HUES64 (cell line): ENCODE measurements around the gene RAB29.

ENCODE experiments used
- H3K27ac ChIP-seq: 2 replicates; pipeline ENCODE4 v1.7.0; 2013; ENCODE audit warnings: low read depth, low read length, inconsistent platforms
- H3K27me3 ChIP-seq: 2 replicates; pipeline ENCODE4 v1.6.1; 2013; ENCODE audit warnings: mild to moderate bottlenecking, low read length; ENCODE audit not compliant: insufficient read depth
- H3K36me3 ChIP-seq: 2 replicates; pipeline ENCODE4 v1.6.1; 2013; ENCODE audit warnings: mild to moderate bottlenecking, low read length; ENCODE audit not compliant: insufficient read depth
- H3K4me1 ChIP-seq: 2 replicates; pipeline ENCODE4 v1.6.1; 2013; ENCODE audit warnings: mild to moderate bottlenecking, low read length, moderate library complexity; ENCODE audit not compliant: insufficient read depth
- H3K4me3 ChIP-seq: 2 replicates; pipeline ENCODE4 v1.5.1; 2013; ENCODE audit warnings: mild to moderate bottlenecking, low read length, moderate library complexity
- H3K9ac ChIP-seq: 2 replicates; pipeline ENCODE4 v1.6.1; 2013; ENCODE audit warnings: mild to moderate bottlenecking, low read depth, low read length
- H3K9me3 ChIP-seq: 2 replicates; pipeline ENCODE4 v1.6.1; 2013; ENCODE audit warnings: low read depth, low read length; ENCODE audit not compliant: insufficient read depth
- WGBS: fragments of 150-250, 120-280 bp; methylation state at CpG from one replicate; pipeline ENCODE4 v1.1.7; 2013; ENCODE audit warnings: missing lambda C conversion rate; 5-methylcytosine and 5-hydroxymethylcytosine counted together

The RAB29 gene

DNA sequence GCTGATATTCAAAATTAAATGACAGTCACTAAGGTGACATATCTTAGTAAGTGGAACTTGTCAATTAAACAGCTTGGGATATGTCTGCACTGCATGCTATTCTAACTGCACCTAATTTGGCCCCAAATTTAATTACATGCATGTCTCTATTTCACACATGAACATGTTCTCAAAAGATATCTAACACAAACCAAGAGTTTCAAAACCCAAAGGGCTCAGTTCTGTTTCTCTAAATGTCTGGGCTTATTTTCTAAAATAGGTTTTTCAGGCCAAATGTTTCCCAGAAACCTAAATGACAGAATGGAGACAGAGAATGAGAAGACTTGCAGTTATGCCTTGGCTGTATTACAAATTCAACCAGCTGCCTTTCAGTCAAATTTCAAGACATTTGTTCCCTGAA is 11.3 kb downstream of the RAB29 start:
- H3K27ac ChIP-seq: no peak overlapping the region
- H3K36me3 ChIP-seq: no peaks in the 10 kb centered on the region
- H3K27me3 ChIP-seq: no peaks in the 10 kb centered on the region
- no peak overlapping the region for H3K4me3 ChIP-seq
- no peaks in the 10 kb centered on the region for H3K9me3 ChIP-seq
- no peaks in the 10 kb centered on the region for H3K4me1 ChIP-seq
- no peak overlapping the region for H3K9ac ChIP-seq

DNA sequence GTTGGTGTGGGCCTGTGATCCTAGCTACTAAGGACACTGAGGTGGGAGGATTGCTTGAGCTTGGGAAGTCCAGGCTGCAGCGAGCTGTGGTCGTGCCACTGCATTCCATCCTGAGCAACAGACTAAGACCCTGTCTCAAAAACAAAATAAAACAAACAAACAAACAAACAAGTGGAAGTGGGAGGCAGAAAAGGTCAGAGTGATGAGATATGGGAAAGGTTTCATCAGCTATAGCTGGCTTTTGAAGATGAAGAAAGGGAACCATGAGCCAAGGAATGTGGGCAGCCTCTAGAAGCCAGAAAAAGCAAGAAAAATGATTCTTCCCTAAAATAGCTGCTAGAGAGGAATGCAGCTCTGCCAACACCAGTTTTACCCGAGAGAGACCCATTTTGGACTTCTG is 14.7 kb downstream of the RAB29 start:
- WGBS: 89% methylated on average over 3 of the region's 3 CpGs
- Histone ChIP-seq H3K9me3 (no peaks in the 10 kb centered on the region), H3K4me3 (no peak overlapping the region), H3K27me3 (no peaks in the 10 kb centered on the region), H3K9ac (no peak overlapping the region), H3K36me3 (no peaks in the 10 kb centered on the region), H3K27ac (no peak overlapping the region), H3K4me1 (no peaks in the 10 kb centered on the region)

DNA sequence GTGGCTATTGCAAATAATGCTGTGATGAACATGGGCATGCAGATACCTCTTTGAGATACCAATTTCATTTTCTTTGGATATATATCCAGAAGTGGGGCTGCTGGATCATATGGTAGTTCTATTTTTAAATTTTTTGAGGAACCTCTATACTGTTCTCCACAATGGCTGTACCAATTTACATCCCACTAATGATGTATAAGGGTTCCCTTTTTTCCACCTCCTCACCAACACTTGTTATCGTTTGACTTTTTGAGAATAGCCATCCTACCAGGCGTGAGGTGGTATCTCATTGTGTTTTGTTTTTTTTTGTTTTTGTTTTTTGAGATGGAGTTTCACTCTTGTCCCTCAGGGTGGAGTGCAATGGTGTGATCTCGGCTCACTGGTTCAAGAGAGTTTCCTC is 18.7 kb downstream of the RAB29 start:
- Histone ChIP-seq H3K27me3 (no peaks in the 10 kb centered on the region), H3K9ac (no peak overlapping the region), H3K36me3 (no peaks in the 10 kb centered on the region), H3K4me1 (no peaks in the 10 kb centered on the region), H3K4me3 (no peak overlapping the region), H3K27ac (no peak overlapping the region), H3K9me3 (no peaks in the 10 kb centered on the region)
- WGBS: 76% methylated on average over 3 of the region's 3 CpGs

DNA sequence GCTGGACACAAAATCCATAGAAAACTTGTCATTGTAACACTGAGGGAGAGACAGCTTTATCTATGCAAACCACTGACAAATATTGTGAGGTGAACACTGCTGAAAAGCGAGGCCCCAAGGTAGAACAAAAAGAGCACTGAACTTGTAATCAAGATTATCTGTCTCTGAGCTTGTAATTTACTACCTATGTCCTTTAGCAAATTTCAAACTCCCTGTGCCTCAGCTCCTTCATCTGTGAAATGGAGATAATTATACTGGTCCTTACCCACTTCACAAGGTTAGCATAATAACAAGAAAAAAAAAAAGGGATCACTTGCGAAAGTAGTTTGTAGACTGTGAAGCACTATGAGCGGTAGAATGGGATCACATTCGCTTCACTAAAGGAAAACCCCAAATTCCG is 20.4 kb downstream of the RAB29 start:
- Histone ChIP-seq H3K9ac (no peak overlapping the region), H3K4me3 (no peak overlapping the region), H3K36me3 (no peaks in the 10 kb centered on the region), H3K9me3 (no peaks in the 10 kb centered on the region), H3K27ac (no peak overlapping the region), H3K27me3 (no peaks in the 10 kb centered on the region), H3K4me1 (no peaks in the 10 kb centered on the region)
- WGBS: 85% methylated on average over 4 of the region's 5 CpGs

DNA sequence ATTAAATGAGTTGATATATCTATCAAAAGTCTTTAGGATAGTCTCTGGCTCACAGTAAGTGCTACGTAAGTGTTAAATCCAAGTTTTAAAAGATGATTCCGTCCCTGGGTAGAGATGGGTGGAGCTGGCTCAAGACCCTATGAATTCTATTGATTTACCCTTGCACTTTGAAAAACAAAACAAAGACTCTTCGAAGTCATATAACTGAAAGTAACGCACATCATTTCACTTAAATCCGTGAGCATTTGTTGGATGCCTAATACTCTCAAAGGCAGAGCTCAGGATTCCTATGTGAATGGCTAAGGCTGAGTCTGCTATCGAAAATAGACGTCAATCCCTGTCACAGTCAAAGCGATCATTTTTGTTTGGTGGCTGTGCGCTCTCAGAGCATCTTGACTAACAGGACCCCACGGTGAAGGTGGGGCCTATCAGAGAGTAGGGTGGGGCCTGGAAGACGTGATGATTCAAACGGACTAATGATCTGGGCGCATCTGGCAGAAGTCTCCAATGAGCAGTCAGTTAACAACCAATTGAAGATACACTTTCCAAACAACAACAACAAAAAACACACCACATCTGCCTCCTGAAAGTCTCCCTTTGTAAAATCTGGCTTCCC is 24.1 kb downstream of the RAB29 start:
- H3K9me3 ChIP-seq: no peaks in the 10 kb centered on the region
- no peaks in the 10 kb centered on the region for H3K27me3 ChIP-seq
- H3K4me1 ChIP-seq: peaks cover 20% of the 10 kb centered on the region
- 86% methylated on average over 13 of the region's 13 CpGs for WGBS
- no peak overlapping the region for H3K9ac ChIP-seq
- H3K27ac ChIP-seq: 0 out of 2 replicates have a peak overlapping the region, but pooled peaks have one; percentile 87
- H3K36me3 ChIP-seq: peaks cover 19% of the 10 kb centered on the region
- no peak overlapping the region for H3K4me3 ChIP-seq

DNA sequence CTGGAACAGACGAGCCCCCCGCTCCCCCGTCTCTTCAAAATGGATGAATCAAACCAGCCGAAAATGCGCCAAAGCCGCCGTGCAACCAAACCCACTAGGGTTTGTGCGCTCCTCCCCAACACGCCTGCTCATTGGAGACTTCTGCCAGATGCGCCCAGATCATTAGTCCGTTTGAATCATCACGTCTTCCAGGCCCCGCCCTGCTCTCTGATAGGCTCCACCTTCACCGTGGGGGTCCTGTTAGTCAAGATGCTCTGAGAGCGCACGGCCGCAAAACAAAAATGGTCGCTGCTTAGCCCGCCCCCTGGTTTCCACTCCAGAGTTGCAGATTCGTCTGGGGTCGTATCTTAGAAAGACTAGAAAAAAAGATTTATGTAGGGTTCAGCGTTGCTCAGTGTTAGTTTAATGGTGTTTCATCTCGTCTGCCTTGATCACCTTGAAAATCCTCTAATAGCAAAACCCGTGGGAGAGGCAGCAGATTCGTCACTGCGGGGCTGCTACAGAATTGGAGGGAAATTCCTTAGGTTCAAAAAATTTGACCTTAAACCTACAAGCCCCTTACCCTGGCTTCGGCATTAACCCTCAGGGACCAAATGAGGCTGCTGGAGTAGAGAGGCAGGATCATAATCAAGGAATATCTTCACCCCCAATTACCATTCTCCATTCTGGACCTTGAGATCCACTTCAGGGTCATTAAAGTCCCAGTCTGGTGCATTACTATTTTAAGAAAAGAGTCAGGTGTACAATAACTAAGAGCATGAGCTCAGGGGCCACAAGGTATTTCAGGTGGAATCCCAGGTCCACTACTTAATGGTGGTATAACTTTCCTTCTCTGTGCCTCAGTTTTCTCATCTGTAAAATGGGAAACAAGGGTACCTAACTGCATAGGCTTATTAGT is 24.9 kb downstream of the RAB29 start, which contains the start of gene NUCKS1:
NUCKS1 (minus strand) TSS at position 45 of the 898 bp plus-strand sequence. CDS start 209 bp downstream, outside the sequence.
- under 1% methylated on average over 25 of the region's 27 CpGs for WGBS
- peaks cover 23% of the 10 kb centered on the region for H3K36me3 ChIP-seq
- H3K27ac ChIP-seq: peak within 1 kb of the TSS; percentile 97
- H3K9me3 ChIP-seq: no peaks in the 10 kb centered on the region
- peak within 1 kb of the TSS; percentile 96 for H3K9ac ChIP-seq
- peaks cover 25% of the 10 kb centered on the region for H3K4me1 ChIP-seq
- no peaks in the 10 kb centered on the region for H3K27me3 ChIP-seq
- H3K4me3 ChIP-seq: peak within 1 kb of the TSS; percentile 90

DNA sequence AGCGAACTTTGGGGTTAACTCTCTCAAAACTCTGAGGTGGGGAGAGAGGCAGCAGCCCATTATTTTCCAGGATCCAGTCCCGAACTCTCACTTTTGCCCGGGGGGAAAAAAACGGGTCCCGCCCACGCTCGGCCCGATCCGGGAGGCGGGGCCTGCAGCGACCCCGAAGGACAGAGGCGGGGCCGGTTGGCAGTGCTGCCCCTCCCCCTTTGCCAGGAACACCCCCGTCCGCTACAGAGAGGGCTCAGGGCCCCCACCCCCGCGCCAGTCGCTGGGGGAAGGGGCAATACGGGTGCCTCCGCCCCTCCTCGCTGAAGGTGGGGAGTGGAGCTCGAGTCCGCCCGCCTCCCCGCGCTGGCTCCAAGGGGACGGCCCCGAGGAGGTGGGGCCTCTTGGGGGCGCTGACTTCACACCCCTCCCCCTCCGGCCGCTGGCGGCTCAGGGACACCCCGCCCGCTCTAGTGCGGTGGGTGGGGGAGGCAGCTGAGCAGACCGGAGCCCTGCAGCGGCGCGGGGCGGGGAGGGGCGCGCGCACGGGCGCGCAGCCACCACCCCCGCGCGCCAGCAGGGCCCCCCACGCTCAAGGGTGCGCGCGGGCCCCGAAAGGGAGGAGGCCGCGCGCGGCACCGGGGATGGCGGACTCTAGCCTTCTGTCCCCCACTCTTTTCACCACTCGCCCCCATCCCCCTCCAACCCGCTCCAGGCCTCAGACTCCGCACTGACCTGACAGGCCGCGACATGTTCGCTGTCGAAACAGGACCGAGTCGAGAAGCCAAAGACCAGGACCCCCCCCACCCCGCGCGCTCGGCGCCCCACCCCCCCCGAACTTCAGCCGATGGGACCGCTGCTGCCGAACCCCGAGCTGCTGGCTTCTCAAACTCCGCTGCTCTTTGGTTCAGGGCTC is 25.8 kb downstream of the RAB29 start:
- Histone ChIP-seq H3K27ac (peak overlapping the region; percentile 97), H3K27me3 (no peaks in the 10 kb centered on the region), H3K4me1 (peaks cover 31% of the 10 kb centered on the region), H3K36me3 (peaks cover 24% of the 10 kb centered on the region), H3K9ac (peak overlapping the region; percentile 96), H3K4me3 (peak overlapping the region; percentile 90), H3K9me3 (no peaks in the 10 kb centered on the region)
- under 1% methylated on average over 73 of the region's 81 CpGs for WGBS

DNA sequence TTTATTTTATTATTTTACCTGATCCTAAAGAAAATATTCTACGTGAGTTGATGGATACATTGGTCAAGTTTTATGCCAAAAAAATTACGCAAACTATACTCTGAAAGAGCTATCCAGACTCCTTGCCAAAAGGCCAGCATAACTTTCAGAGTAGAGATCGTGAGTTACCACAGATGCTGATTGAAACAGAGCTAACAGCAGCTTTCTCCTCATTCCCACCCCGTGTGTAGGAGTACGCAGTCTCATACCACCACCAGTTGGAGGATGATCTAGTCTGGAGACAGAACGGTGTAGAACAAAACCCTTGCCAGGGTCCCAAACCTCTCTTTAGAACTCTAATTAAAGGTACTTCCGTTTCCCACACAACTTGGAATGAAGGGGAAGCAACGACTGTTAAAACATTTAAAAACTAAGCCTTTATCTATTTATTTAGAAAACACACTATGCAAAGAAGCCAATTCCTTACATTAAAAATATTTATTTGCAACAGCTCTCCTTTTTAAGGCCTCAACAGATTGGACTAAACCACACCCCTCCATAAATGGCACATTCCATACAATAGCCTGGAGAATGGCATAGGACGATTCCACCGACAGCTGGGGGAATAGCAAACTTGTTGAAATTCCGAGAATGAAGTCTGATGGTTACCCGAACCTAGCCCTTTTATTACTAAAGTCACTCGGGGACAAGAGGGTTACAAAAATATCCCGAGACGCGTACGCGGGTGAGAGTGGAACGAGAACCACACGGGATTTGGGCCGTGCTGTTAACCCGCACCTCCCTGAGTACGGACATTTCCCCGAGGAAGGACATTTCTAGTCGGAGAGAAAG is 26.7 kb downstream of the RAB29 start:
- peaks cover 24% of the 10 kb centered on the region for H3K36me3 ChIP-seq
- no peaks in the 10 kb centered on the region for H3K9me3 ChIP-seq
- H3K27ac ChIP-seq: peak overlapping the region; percentile 97
- 3% methylated on average over 25 of the region's 25 CpGs for WGBS
- peaks cover 39% of the 10 kb centered on the region for H3K4me1 ChIP-seq
- H3K4me3 ChIP-seq: peak overlapping the region; percentile 90
- no peaks in the 10 kb centered on the region for H3K27me3 ChIP-seq
- H3K9ac ChIP-seq: peak overlapping the region; percentile 96

DNA sequence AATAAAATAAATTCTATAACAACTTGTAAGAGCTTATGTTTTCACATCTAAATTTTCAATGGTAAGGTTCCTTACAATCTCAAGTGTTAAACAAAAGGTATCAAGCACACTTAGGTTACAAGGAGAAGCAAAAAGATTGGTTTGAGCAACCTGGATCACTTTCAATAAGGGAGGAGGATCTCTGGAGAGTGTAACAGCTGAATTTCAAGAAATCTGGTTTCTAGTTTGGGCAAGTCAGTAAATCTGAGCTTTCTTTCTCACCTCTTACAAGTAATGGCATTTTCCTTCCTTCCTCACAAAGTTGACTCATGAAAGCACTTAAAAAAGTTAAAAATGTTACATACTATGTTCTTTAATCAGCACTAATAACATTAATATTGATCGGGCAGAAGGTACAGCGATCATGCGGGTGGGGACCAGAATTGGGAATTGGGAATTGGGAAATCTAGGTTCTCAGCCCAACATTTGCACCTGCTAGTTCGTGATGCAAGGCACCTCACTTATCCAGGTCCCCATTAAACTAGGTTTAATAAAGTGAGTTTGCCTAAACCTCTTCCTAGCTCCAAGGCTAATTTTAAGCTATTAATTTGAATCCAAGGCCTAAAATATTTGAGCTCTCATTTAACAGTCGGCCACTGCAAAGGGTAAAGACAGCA is 28.4 kb downstream of the RAB29 start:
- Histone ChIP-seq H3K27me3 (no peaks in the 10 kb centered on the region), H3K4me1 (peaks cover 49% of the 10 kb centered on the region), H3K9me3 (no peaks in the 10 kb centered on the region), H3K27ac (no peak overlapping the region), H3K9ac (peak overlapping the region; percentile 22; the same call in 1 of the 2 replicates), H3K4me3 (peak overlapping the region; percentile 90), H3K36me3 (peaks cover 27% of the 10 kb centered on the region)
- WGBS: 85% methylated on average over 5 of the region's 5 CpGs

DNA sequence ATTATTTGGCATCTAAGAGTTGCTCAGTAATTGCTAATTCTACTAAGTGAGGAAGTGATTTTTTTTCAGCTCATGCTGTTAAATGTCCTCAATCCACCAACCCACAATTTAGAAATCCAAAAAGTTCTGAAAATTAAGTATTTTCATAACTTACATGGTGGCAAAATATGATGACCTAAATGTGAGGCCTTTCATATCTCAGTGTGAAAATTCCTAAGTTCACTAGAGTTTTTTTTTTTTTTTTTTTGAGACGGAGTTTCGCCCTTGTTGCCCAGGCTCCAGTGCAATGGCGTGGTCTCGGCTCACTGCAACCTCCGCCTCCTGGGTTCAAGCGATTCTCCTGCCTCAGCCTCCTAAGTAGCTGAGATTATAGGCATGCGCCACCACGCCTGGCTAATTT is 30.9 kb downstream of the RAB29 start:
- no peak overlapping the region for H3K9ac ChIP-seq
- H3K36me3 ChIP-seq: peaks cover 35% of the 10 kb centered on the region
- H3K9me3 ChIP-seq: no peaks in the 10 kb centered on the region
- H3K4me3 ChIP-seq: no peak overlapping the region
- WGBS: 95% methylated on average over 8 of the region's 8 CpGs
- no peak overlapping the region for H3K27ac ChIP-seq
- peaks cover 49% of the 10 kb centered on the region for H3K4me1 ChIP-seq
- no peaks in the 10 kb centered on the region for H3K27me3 ChIP-seq
